GM18511 (cell line): ENCODE measurements around the gene SPSB1.
"Not testable (repeated sequence)": the region's sequence is repeated elsewhere in the genome, so short reads cannot be mapped to it uniquely, and the experiment has no call there.

Source experiments
- ATAC-seq: cut with Tn5 transposase; IDR thresholded peaks from one replicate; pipeline ENCODE4 v1.9.1; 2021; ENCODE audit warnings: mild to moderate bottlenecking, moderate library complexity; ENCODE audit not compliant: unreplicated experiment

Gene SPSB1

DNA sequence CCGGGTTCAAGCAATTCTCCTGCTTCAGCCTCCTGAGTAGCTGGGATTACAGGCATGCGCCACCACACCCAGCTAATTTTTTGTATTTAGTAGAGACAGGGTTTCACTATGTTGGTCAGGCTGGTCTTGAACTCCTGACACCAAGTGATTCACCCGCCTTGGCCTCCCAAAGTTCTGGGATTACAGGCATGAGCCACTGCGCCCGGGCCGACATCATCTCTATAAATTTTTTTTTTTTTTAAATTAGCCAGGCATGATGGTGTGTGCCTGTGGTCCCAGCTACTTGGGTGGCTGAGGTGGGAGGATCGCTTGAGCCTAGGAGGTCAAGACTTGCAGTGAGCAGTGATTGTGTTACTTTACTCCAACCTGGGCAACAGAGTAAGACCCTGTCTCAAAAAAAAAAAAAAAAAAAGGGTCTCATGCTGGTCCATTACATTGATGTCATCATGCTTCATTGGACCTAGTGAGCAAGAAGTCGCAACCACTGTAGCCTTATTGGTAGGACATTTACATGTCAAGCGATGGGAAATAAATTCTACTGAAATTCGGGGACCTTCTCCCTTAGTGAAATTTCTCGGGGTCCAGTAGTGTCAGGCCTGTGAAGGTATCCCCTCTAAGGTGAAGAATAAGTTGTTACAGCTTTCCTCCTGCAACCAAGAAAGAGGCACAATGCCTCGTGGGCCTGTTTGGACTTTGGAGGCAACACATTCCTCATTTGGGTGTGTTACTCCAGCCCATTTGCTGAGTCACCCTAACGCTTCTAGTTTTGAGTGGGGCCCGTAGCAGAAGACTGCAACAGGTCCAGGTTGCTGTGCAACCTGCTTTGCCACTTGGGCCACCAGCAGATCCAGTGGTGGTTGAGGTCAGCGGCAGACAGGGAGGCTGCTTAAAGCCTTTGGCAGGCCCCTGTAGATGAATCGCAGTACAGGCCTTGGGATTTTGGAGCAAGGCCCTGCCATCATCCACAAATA, 7.2 kb downstream of the SPSB1 start:
- not testable (repeated sequence) for ATAC-seq

DNA sequence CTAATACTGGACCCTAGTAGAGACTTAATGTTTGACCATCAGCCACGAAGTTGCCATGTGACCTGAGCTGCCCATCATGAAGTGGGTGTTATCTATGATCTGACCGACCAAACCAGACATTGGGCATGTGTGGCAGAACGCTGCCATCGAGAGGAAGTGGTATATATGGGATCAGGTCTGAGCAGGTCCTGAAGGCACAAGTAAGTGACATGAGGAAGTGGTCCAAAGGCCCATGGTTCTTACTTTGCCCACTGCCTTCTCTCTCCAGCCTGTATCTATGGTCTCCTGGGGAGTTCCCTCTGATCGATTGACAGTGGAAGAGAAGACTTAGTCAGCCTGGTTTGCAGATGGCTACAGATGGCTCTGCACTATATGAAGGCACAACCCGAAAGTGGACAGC, 7.9 kb downstream of the SPSB1 start:
- no peak for ATAC-seq

DNA sequence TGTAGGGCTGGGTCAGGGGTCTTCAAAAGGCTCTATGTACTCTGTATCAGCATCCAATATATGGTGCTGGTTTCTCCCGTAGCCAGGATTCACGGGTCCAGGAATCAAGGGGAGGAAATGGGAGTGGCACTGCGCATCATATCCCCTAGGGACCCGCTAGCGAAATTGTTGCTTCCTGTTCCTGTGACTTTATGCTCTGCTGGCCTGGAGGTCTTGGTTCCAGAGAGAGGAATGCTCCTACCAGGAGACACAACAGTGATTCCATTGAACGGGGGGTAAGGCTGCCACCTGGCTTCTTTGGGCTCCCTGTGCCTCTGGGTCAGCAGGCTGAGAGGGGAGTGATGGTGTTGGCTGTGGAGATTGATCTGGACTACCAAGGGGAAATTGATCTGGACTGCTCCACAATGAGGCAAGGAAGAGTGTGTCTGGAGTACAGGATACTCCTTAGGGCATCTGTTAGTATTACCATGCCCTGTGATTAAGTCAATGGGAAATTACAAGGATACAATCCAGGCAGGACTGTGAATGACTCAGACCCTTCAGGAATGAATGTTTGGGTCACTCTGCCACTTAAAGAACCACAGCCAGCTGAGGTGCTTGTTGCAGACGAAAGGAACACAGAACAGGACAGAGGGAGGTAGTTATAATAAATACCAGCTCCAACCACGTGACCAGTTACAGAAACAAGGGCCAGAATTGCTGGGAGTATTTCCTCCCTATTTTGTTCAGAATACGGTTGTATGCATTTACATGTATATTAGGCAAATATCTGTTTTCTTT, 10.2 kb downstream of the SPSB1 start:
- no peak for ATAC-seq

DNA sequence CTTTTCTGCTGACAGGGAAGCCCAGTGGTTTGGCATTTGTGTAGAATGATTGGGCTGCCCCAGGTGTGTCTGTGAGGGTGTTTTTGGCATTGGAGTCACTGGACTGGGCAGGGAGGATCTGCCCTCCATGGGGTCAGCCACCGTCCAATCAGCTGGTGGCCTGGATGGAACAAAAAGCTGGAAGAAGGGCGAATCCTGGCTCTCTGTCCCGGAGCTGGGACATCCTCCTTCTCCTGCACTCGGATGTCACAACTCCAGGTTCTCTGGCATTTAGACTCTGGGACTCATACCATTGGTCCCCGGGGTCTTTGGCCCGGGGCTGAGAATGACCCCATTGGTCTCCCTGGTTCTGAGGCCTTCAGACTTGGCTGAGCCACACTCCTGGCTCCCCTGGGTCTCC, 11.2 kb downstream of the SPSB1 start:
- ATAC-seq: no peak

DNA sequence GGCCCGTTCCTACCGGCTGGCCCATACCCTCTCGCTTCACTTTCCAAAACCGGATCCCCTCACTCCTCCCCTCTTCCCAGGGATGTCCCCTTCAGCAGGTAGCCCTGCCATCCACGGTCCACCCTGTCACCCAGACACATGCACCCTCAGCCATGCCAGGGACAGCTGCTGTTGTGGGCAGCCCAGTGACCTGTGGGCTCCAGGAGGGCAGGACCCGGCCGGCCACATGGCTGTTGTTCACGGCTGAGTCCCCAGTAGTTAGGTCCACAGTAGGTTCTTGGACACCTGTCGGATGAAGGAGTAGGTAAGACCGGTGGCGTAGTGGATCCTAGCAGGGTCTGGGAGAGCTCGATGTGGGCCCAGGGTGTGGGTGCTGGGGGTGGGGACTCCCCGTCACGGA, 12.5 kb downstream of the SPSB1 start:
- no peak for ATAC-seq

DNA sequence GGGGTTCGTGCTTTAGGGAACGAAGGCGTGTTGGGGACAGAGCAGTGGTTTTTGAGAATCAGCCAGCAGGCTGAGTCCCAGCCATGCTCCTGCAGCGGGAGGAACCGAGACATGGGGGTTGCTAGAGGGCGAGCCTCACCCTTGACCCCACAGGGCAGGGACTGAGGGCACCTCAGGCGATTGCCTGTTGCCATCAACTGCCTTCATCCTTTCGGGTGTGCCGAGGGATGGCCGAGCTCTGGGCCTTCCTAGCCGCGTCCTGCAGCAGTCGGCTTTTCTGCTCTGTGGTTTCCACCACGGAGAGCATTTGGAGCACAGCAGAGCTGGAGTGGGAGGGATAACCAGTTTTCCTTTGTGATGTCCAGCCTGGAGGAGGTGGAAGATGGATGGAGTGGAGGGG, 13.3 kb downstream of the SPSB1 start:
- ATAC-seq: no peak

DNA sequence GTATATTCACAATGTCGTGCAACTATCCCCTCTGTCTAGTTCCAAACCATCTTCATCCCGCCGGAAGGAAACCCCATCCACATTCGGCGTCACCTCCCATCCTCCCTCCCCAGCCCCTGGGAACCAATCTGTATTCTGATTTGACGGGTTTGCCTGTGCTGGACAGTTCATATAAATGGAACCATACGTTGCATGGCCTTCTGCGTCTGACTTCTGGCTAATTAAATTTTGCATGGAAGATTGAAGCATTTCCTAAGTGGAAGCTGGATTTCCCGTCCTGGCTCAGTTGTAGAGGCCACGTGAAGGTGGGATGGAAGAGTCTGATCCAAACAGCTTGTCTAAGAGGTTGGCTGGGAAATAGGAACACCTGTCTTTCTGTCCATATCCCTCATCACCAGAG, 14.6 kb downstream of the SPSB1 start:
- ATAC-seq: no peak

DNA sequence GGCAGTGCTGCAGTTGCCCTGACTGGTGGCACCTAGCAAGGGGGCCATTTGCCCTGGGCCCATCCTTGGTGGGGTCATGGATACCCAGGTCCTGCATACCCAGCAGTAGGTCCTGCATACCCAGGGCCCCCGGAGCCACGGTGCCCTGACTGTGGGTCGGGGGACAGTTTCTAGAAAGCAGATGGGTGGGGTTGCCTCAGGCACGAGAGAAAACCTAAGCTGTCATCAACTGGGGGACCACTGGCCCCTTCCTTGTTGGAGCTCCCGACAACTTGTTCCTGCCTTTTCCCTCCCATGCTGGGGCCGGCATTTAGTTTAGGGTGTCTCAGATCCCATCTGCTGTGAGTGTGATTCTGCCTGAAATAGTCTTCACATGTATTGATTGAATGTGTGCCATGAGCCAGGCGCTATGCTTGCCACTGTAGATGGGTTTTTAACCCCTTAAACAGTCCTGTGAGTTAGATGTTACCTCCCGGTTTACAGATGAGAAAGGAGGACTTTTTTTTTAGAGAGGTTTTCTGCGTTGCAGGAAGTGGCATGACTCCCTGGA, 15.6 kb downstream of the SPSB1 start:
- no peak for ATAC-seq

DNA sequence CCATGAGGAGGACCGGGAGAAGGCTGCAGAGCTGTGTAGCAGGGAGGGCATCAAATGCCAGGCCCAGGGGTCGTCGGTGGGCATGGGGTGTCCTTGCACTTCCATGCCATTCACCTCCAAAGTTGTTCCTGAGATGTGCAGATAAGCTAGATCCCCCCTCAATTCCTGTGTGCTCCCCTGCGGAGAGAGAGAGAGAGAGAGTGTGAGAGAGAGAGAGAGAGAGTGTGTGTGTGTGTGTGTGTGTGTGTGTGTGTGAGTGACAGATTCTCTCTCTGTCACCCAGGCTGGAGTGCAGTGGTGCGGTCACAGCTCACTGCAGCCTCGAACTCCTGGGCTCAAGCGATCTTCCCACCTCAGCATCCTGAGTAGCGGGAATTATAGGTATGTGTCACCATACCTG, 16.4 kb downstream of the SPSB1 start:
- no peak for ATAC-seq

DNA sequence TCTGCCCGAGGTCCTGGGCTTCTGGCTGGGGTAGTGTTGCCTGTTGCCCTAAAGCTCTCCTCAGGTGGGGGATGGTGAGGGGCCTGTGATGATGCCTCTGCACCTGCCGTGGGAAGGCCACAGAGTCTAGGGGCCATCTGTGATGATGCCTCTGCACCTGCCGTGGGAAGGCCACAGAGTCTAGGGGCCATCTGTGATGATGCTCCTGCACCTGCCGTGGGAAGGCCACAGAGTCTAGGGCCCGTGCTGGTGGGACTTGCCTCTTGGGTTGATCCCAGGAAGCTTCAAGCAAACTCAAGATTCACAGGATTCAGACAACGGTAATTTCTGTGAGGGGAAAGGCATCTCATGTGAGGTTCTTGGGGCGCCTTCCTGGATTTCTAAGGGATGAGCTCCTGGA, 17.3 kb downstream of the SPSB1 start:
- ATAC-seq: no peak

DNA sequence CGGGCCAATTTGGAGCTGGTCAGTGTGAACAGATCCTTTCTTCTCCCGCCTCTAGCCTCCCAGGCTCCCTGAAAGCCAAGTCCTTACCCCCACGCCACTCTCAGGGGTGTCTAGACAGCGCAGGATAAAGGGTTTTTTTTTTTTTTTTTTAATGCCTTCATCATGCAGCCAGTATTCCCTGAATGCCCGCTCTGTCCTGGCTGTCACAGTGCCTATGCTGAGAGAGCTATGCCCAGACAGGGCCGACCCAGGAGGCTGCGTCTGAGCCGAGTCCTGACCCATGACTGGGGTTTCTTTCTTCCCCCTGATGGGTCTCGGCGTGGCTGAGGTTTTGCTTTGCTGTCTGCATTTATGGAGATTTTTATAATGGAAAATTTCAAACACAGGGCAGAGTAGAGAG, 18.3 kb downstream of the SPSB1 start:
- ATAC-seq: no peak

DNA sequence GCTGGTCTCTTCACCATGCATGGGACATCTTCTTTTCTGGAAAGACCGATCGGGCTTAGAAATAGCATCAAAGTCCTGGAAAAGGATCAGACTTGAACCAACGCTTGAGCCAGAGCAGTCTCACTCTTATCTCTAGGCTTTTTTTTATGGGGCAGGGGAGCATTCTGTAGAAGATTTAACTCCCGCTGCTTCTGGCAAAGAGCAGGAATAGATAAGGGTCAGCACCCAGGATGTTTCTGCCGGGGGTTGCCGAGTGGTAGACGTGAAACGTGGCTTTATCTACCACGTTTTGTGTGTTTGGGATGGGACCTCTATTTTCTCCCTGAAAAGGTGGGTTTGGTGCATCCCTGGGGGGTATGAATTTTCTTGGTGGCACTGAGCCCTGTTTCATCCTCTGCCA, 18.8 kb downstream of the SPSB1 start:
- no peak for ATAC-seq

DNA sequence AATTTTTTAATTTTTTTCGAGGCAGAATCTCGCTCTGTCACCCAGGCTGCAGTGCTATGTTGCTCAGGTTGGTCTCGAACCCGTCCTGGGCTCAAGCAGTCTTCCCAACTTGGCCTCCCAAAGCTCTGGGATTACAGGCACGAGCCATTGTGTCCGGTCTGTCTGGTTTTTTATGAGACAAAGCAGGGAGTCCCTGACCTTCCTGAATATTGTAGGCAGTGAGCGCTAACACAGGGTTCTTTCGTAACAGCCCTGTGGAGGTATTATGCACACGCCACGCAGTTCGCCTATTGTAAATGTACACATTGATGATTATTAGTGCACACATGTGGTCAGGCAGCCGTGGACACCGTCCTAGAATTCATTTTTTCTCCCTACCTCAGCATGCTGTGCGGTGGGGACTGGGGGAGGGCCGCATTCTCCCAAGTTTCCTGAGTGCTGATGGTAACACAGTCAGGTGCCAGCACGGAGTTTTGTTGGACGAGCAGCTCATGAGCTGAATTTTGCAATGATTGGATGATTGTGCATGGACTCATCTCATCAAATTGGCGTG, 19.6 kb downstream of the SPSB1 start:
- no peak for ATAC-seq

DNA sequence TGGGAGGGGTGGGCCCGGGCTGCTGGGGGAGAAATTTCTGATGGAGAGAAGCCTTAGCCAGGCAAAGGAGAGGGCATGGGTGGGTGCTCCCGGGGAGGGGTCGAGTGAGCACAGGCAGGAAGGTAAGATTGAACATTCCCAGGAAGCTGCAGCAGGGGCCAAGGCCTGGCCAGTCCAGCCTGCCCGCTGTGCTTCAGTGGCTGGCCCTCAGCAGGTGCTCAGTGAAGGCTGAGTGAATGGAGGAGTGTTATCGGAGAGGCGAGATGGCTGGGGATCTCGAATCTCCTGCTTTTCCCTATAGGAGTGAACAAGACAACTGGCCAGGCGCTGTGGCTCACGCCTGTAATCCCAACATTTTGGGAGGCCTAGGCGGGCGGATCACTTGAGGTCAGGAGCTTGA, 20.9 kb downstream of the SPSB1 start:
- no peak for ATAC-seq

DNA sequence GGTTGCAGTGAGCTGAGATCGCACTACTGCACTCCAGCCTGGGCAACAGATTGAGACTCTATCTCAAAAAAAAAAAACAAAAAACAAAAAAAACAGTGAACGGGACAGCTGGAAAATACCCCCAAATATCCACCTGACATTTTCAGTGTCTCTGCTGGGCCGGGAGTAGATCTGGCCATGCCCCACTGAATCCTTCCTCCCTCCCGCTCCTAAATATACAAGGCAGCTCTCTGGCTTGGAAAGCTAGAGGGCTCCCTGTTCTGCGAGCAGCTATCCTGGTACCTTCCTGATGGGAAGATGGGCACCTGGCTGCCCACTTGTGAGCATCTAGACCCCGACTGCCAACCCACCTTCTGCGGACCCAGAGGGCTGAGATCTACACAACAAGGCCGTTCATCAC, 21.4 kb downstream of the SPSB1 start:
- ATAC-seq: no peak

DNA sequence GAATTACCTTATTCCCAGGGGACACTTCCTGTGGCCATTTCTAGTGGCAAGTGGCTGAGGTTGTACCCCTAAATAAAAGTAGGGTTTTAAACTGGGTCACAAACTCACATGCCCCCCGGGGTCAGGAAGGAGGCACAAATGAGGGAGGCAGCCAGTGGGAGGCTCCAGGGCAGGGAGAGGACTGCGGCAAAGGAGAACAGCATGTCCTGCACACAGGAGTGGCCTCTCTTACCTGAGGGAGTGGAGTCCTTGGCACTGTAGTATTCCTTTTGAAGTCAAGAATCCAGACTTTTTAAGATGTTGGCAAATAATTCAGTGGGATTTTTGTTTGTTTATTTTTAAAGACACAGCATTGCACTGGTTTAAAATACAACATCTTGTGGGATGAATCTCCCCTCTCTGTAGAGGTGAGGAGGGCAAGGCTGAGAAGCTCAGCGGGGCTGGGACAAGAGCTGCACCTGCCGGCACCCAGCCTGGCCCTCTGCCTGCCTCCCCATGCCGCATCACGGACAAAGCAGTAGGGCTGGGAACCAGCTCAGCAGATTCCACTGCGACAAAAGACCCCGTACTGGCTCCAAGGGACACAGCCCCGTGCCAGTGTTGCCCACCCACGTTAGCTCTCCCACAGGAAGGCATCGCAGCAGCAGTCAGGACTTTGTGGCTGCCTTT, 22.2 kb downstream of the SPSB1 start:
- no peak for ATAC-seq

DNA sequence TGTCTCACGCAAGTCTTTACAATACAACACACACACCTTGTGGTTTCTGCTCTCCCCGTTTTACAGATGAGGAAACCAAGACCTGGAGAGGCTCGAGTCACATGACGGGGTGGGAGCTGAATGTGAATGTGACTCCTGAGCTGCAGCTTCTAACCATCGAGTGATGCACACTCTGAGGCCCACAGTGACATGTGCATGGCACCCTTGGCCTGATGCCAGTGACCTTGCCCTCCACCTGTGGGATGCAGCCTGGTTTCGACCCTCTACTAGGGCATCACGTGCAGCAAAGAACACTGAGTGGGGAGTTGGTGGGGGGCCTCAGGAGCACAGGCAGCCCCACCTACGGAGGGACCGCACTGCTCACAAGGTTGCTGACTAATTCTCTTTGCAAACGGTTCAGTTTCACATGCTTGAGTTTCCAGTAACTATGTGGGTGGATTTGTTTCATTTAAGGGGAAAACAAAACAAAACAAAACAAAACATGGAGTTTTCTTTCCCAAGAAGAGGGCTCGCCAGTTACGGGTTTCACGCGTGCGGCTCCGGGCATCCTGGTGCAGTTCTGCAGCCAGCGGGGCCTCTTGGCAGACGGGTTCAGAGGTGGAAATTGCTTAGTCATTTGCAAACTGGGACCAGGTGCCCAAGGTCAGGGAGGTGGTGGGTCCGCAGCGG, 22.9 kb downstream of the SPSB1 start:
- no peak for ATAC-seq

DNA sequence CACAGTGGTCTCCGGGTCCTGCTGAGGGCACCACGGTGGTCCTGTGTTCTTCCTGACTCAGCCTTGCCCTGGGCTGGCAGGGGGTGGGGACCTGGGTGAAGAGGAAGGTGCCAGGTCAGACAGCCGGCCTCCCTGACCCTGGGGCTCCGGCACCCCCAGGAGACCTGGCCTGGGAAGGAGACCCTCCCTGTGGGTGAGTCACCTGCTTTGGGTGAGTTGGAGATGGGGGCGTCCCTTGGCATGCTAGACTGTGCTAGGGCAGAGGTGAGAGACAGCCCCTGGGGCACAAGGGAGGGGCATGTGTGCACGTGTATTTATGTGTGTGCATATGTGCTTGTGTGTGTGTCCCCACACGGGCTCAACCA, 23.4 kb downstream of the SPSB1 start:
- no peak for ATAC-seq

DNA sequence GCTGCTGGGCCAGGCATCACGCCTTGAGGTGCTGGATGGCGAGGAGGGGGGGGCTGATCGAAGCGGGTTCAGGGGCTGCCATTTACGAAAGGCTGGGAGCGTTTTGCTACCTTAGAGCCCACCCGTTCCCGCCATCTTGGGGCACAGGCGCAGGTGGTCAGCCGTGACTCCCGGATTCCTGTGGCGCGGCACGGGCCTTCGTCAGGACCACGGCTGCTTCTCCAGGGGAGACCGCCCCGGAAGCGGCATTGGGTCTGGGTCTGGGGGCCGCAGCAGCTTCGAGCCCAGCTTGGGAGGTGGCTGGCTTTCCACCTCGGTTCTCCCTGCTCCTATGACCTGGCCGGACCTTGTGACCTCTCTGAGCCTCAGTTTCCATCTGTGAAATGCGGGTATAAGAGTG, 23.8 kb downstream of the SPSB1 start:
- ATAC-seq: no peak

DNA sequence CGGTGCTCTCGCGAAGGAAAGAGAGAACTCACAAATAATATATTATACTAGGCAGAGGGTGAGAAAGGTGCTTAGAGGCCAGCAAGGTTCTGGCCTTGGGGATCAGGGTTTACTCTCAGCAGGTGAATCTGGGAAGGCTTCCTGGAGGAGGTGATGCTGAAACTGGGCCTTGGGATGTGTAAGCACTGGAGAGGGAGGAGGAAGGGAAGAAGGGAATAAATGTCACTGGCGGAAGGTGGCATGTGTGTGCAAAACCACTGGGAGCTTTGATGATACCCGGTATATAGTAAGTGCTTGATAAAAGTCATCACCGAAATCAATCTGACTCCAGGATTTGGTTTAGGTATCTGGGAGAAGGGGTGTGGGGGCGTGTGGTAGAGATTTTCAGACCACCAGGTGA, 24.4 kb downstream of the SPSB1 start:
- no peak for ATAC-seq
